Measurements from ENCODE around the gene NCOR2. TPM values are rescaled to one million over a fixed set of nuclear protein-coding genes. Genes with fewer than 3 reads are reported as not detected.

NCOR2 gene
- total RNA-seq, 1 donor from 2014 or later = 20.3 TPM

DNA sequence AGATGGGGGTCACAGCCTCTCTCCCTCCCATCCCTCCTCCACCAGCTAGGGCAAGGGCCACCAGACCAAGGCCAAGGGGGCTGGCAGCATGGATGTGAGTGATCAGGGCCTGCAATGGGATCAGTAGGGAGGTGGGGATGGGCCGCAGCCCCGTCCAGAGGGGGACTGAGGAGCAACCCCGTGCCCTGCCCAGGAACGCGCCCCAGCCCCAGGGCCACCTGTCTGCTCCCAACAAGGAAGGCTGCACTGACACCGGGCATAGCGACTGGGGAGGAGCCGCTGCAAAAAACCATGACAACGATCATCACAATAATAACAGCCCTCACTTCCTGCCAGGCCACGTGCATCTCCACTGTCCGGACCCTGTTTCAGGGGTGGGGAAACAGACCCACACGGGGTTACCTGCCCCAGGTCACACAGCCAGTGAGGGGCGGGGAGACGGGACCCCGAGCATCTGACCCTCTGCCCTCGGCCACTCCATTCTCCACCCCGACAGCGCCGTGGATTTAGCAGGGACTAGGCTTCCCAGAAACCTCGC lies 24.3 kb downstream of the NCOR2 start:
- no peaks in the 10 kb centered on the region for H3K27me3 ChIP-seq (ENCODE audit: control insufficient read depth, insufficient read depth, low read length)
- FAIRE-seq = no peak
- H3K36me3 ChIP-seq (ENCODE audit: control insufficient read depth, insufficient read depth, low read length) = peaks cover under 1% of the 10 kb centered on the region
- DNase-seq (ENCODE audit: low read depth) = no peak
- H3K4me3 ChIP-seq (ENCODE audit: low read depth, low read length) = no peak overlapping the region
- TF ChIP-seq, protein P1, sequence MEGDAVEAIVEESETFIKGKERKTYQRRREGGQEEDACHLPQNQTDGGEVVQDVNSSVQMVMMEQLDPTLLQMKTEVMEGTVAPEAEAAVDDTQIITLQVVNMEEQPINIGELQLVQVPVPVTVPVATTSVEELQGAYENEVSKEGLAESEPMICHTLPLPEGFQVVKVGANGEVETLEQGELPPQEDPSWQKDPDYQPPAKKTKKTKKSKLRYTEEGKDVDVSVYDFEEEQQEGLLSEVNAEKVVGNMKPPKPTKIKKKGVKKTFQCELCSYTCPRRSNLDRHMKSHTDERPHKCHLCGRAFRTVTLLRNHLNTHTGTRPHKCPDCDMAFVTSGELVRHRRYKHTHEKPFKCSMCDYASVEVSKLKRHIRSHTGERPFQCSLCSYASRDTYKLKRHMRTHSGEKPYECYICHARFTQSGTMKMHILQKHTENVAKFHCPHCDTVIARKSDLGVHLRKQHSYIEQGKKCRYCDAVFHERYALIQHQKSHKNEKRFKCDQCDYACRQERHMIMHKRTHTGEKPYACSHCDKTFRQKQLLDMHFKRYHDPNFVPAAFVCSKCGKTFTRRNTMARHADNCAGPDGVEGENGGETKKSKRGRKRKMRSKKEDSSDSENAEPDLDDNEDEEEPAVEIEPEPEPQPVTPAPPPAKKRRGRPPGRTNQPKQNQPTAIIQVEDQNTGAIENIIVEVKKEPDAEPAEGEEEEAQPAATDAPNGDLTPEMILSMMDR (IDR thresholded peaks at IDR 0.05; ENCODE audit: insufficient read depth, low read length, severe bottlenecking) = no peak

DNA sequence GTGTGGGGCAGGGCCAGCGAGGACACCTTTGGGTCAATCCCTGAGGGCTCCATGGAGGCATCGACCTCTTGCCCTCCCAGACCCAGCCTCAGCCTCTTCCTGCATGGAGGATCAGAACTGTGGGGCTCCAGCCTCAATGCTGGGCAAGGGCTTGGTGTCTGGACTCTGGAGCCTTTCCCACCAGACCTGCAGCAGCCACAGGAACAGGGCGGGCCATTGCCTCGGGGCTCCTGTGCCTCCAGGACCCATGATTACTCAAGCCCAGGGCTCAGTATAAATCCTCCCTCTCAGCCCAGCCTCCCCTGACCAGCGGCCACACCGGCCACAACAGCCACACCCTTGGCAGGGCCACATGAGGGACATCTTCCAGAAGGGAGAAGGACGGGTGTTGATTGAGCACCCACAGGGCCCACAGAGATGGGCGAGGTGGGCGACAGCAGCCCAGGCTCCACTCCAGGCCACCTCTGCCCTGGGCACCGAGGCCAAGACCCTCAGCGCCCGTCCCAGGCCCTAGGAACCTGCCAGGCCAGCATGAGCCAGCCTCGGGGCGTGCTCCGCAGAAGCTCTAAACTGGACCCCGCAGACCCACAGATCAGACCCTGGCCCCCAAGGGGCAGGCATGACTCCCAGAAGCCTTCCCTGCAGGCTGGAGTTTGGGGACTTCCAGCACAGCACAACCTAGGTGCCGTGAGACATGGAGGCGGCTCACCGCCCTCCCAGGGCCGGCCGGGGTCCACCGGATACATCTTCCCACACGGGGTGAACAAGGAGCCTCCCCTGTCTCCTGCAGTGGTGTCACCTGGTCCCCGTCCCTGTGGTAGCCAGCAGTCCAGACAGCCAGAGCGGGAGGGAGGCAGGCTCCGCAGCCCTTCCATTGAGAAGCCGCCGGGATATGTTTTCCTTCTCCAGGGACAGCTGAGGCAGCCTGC lies 25.1 kb downstream of the NCOR2 start:
- FAIRE-seq = no peak
- DNase-seq (ENCODE audit: low read depth) = no peak
- Histone ChIP-seq H3K27me3 (ENCODE audit: control insufficient read depth, insufficient read depth, low read length) (no peaks in the 10 kb centered on the region), H3K4me3 (ENCODE audit: low read depth, low read length) (no peak overlapping the region), H3K36me3 (ENCODE audit: control insufficient read depth, insufficient read depth, low read length) (peaks cover 1% of the 10 kb centered on the region)
- TF ChIP-seq, protein P1 (IDR thresholded peaks at IDR 0.05; ENCODE audit: insufficient read depth, low read length, severe bottlenecking) = no peak

DNA sequence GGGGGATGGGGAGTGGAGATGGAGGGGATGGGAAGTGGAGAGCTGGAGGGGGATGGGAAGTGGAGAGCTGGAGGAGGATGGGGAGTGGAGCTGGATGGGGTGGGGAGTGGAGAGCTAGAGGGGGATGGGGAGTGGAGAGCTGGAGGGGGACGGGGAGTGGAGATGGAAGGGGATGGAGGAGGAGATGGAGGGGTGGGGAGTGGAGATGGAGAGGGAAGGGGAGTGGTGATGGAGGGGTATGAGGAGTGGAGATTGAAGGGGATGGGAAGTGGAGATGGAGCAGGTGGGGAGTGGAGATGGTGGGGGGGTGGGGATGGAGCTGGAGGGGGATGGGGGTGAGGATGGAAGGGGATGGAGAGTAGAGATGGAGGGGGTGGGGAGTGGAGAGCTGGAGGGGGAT lies 26.1 kb downstream of the NCOR2 start:
- no peak overlapping the region for H3K4me3 ChIP-seq (ENCODE audit: low read depth, low read length)
- FAIRE-seq (no peak), DNase-seq (ENCODE audit: low read depth) (no peak)
- no peaks in the 10 kb centered on the region for H3K27me3 ChIP-seq (ENCODE audit: control insufficient read depth, insufficient read depth, low read length)
- peaks cover 1% of the 10 kb centered on the region for H3K36me3 ChIP-seq (ENCODE audit: control insufficient read depth, insufficient read depth, low read length)
- TF ChIP-seq, protein P1 (IDR thresholded peaks at IDR 0.05; ENCODE audit: insufficient read depth, low read length, severe bottlenecking) = no peak

DNA sequence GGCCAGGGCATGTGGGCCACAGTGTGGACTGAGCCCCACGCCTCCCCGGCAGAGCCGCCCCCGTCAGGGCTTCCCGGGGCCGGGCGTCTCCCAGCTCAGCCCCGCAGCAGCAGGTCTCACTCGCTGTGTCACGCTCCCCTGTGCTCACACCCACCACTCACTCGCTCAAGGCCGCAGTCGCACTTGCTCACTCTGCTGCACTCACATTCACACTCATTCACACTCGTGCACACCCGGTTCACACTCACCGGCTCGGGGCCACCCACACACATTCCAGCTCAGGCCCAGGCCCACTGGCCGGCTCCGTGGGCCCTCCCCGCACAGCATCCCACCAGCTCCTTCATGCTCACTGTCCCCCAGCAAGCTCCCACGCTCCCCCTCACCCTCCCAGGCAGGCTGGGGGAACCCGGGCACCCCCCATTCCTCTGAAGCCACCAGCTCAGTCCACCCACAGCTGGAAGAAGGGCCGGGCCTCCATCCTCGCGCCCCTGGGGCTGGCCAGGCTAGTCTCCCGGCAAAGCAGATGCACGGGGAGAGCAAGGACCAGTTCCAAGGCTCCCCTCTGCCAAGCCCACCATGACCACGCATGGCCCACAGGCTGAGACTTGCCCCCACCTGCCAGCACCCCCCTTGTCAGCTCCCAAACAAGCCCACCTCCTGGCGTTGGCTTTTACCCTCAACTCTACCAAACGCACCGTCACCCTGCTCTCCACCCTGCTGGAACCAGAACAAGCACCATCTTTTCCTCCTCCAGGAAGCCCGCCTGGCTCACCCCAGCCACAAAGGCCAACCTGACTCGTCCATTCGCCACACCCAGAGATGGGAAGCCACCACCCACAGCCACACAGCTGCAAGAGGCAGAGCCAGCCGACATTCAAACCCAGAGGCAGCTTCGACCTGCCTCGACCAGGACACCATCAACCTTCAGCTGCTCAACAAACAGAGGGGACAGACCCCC lies 28.0 kb downstream of the NCOR2 start:
- FAIRE-seq (peak; percentile 28), DNase-seq (ENCODE audit: low read depth) (no peak)
- H3K27me3 ChIP-seq (ENCODE audit: control insufficient read depth, insufficient read depth, low read length) = no peaks in the 10 kb centered on the region
- no peak overlapping the region for H3K4me3 ChIP-seq (ENCODE audit: low read depth, low read length)
- TF ChIP-seq, protein P1 (IDR thresholded peaks at IDR 0.05; ENCODE audit: insufficient read depth, low read length, severe bottlenecking) = no peak
- H3K36me3 ChIP-seq (ENCODE audit: control insufficient read depth, insufficient read depth, low read length) = peaks cover 4% of the 10 kb centered on the region

DNA sequence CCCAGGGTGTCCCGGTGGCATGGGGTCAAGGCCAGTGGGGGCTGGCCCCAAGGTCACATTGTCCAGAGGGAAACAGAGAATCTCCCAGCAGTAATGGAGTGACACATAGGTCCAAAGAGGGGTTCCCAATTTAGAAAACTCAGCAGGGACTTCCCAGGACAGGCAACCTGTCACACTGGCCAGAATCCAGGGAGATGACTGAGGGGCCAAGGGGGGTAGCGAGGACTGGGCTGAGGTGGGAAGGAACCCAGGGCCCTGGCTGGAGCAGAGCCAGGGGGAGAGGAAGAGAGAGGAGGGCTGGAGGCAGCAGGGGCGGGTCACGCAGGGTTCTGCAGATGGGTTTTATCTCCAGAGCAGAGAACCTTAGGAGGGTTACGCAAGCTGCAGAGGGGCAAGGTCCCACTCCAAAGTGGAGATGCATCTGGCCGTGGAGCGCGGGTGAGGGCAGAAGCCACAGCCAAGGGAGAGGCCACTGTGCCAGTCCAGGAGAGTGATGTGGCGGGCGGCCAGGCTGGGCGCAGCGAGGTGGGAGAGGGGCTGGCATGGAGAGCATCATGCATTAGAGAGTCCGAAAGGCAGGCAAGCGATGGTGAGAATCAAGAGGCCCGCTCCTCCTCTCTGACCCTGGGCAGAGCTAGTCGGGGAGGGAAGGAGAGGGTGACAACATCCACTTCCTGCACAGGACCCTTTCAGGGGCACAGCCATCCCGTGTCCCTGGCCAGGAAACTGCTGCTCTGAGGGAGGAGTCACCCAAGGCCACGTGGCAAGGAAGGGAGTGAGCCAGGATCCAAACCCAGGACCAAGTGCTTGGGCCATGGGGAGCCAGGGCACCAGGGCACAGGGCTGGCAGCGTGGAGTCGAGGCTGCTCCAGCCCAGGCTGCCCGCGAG lies 29.0 kb downstream of the NCOR2 start:
- Histone ChIP-seq H3K27me3 (ENCODE audit: control insufficient read depth, insufficient read depth, low read length) (no peaks in the 10 kb centered on the region), H3K36me3 (ENCODE audit: control insufficient read depth, insufficient read depth, low read length) (peaks cover 4% of the 10 kb centered on the region), H3K4me3 (ENCODE audit: low read depth, low read length) (no peak overlapping the region)
- no peak for FAIRE-seq
- DNase-seq (ENCODE audit: low read depth) = no peak
- TF ChIP-seq, protein P1 (IDR thresholded peaks at IDR 0.05; ENCODE audit: insufficient read depth, low read length, severe bottlenecking) = no peak

All from bronchial epithelial cell (primary cell).